Amniotic stem cell (primary cell): ENCODE measurements around the gene FSTL3.
"Not testable (repeated sequence)": the region's sequence is repeated elsewhere in the genome, so short reads cannot be mapped to it uniquely, and the experiment has no call there.

Experiments
- DNase-seq: peaks from one replicate; lab custom pipeline; 2025; lab: John Stamatoyannopoulos, UW

Gene FSTL3

DNA sequence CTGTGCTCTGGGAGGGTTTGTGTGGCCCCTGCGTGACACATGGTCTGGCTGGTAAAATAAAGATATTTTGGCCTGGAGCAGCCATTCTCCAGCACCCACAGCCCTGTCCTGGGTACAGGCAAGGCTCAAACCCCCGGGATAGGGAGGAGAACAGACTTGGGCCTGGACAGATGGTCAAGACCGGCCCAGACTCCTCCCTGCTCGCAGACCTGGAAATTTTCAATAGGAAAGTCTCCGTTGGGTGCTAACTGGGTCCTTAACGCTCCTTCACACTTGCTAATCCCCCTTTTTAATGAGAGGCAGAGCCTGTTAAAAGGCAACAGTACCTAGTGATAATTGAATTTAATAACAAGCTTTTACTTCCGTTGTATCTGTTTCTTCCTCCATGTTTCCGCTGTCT, 35.1 kb downstream of the FSTL3 start:
- DNase-seq: no peak

DNA sequence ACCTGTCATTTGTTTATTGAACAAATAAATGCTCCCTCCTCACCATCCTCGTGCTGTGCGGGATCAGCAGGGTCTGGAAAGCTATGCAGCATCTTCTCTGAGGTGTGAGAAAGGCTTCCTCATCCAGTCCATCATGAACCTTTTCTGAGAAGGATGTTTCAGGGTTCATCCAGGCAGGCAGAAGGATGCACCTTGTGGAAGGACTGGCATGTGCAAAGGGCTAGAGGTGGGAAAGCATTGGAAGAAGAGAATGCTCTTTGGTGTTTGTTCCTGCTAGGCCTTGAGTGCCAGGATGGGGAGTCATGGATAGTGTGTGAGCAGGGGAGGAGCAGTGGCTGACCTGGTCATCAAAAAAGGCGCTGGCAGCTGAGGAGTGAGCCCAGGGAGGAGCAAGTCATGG, 39.2 kb downstream of the FSTL3 start:
- no peak for DNase-seq

DNA sequence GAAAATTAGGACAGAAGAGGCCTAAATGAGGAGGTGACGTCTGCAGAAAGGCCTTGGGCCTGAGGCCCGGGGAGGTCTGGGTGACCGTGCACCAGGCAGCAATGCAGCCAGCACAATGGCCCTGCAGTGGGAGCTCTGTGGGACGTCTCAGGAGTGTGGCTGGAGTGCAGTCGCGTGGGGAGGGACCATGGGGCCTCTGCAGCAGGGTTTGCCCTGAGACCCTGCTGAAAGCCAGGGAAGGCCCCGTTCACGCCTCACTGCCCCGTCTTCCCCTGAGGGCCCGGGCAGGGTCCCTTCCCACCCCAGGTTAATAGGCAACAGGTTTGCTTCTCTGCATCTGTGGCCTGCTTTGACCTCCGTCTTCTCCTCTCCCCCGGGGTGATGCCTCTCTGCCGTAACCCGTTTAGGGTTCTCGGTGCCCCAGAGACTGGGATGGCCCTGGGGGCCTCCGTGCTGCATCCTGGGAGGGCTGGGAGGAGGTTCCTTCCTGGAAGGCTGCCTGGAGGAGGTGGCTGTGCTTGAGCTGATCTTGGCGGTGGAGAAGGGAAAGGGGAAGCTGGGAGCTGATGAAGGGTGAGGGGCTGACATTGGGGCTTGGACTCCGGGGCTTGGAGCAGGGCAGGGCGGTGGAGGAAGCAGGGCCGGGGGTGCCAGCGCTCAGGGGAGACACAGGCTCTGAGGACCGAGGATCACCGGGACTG, 42.2 kb downstream of the FSTL3 start:
- no peak for DNase-seq

GRCh38 chr19:718991-719512, 42.9 kb downstream of the FSTL3 start:
- no peak for DNase-seq

DNA sequence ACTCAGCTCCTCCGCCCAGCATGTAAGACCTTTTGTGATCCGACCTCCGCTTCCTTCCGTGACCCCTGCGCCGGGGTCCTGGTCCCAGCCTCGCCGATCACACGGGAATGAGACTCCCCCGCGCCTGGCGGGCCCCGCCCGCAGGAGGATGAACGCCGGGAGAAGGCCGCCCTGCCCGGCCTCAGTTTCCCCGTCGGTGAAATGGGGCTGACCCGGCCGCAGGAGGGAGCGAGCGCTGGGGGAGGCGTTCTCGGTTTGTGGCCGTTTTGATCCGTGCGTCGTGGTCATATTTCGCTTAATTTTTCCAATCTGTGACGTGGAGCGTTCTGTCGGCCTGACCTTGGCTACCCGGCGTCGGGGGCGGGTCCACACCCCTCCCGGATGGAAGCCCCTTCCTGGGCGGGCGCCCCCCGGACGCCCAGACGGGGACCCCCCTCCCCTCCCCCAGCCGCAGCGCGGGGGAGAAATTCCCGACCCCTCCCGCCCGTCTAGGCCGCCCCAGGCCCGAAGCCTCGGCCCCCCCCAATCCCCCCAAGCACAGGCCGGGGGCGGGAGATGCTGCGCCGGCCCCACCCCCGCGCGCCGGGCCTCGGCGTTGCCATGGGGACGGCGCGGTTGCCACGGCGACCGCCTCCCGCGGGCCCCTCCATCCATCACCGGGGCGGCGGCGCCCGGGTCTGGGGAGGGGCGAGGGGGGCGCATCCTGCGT, 43.6 kb downstream of the FSTL3 start:
- no peak for DNase-seq

- no peak for DNase-seq
Measured at GRCh38 chr19:720345-721160, 44.4 kb downstream of the FSTL3 start.

DNA sequence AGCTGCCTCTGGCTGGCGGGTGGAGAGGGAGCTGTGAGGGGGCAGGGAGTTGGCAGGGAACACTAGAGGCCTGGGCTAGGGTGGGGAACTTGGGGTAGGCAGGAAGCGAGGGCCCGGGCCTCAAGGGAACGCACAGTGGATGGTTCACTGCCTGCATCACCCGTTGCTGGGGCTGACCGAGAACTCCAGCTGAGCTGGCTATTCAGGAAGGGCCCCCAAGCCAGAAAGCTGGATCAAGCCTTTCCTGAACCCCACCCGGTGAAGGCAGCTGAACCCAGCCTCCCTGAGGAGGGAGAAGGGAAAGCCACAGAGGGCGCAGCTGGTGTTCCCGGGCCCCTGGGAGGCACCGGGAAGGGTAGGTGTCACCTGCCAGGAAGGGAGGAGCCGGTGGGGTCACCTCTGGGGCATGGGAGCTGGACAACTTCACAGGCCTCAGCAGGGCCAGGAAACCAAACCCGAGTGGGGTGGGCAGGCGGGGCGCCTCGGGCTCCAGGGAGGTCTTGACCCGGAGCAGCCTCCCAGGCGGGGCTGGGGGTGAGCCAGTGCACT, 46.4 kb downstream of the FSTL3 start:
- no peak for DNase-seq

DNA sequence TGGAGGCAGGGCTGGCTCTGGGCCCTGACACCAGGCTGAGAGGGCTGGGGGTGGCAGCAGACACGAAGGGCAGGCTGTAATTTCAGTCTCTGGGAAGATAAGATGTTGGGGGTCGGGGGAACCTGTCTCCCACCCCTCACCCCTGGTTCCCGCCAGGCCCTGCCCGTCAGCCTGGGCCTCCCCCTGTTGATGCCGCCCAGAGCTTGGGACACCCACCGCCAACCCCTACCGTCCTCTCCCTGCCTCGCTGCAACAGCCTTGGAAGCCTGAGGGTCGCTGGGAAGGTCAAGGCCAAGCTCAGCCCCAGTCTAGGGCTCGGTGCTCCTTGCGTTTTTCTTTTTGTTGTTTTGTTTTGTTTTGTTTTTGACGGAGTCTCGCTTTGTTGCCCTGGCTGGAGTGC, 47.1 kb downstream of the FSTL3 start:
- DNase-seq: no peak

DNA sequence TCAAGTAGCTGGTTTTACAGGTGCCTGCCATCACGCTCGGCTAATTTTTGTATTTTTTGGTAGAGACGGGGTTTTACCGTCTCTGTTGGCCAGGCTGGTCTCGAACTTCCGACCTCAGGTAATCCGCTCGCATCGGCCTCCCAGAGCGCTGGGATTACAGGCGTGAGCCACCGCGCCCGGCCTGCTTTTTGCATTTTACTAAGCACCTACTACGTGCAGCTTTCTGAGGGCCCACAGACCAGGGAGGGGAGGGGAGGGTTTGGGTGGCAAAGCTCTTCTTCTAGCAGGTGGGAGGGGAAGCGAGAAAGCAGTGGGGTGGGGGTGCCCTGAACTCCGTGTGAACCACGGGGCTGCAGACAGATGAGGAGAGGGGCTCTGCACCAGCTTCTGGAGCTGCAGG, 47.5 kb downstream of the FSTL3 start:
- DNase-seq: no peak

DNA sequence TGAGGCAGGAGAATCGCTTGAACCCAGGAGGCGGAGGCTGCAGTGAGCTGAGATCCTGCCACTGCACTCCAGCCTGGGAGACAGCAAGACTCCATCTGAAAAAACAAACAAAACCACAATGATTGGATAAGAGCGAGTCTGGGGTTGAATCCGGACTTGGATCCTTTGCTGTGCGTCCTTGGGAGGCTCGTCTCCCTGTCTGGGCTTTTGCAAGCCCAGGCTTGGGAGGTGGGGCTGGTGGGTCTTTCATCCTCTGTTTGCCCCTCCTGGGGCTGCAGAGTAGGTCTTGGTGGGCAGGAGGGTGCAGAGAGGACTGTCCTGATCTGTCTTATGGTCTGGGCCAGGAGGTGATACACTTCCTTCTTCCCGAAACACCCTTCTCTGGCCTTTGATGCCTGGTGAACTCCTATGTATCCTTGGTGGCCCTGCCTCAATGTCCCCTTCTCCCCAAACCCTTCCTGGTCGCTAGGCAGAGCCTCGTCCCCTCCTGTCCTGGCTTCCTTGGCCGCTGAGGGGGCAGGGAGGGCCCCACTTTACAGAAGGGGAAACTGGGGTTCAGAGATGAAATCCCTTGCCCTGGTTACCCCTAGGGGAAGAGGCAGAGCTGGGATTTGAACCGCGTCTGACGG, 49.4 kb downstream of the FSTL3 start:
- no peak for DNase-seq

GRCh38 chr19:726993-727956, 51.1 kb downstream of the FSTL3 start:
- no peak for DNase-seq

DNA sequence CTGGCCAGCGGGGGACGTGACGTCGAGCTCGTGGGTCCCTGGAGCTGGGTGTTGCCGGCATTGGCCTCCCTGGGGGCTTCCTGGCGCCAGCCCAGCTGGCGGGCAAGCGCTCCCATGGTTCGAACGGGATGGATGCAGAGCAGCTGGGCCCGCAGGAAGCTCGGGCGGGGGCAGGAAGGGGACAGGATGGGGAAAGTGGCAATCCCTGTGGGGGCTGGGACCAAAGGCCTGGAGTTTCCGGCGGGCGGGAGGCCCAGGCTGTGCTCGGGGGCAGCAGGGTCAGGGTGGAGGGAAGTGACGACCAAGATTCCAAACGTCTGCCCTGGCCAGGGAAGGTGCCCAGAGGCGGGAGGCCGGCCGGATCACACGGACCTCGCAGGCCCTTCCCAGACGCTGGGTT, 51.8 kb downstream of the FSTL3 start:
- no peak for DNase-seq

GRCh38 chr19:729564-729963, 53.4 kb downstream of the FSTL3 start:
- not testable (repeated sequence) for DNase-seq

DNA sequence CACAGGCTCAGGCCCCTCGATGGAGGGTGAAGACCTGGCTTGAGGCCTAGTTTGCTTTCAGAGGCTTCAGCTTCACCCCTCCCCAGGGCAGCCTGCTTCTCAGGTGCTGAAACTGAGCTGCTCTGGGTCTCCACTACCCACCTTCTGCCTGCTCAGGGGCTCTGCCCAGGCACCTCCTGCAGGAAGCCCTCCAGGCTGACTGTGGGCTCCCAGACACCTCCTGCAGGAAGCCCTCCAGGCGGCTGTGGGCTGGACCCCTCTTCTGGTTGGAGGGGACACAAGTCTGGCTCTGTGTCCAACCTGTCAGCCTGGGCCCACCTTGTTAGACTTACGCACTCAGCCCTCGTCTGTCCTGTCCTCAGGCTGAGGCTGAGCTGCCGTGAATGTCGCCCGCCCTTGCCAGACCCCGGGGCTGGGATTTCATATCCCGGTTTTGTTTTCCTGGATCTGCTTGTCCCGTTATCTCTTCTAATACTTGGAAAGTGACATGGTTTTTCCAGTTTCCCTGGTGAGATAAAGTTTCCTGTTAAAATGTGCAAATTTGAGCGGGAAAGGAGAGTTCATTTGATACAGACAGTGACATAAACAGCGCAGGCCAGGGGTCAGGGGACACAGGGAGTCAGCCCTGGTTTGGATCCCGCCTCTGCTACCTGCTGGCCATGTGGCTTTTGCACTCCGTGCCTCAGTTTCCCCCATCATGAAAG, 53.9 kb downstream of the FSTL3 start:
- no peak for DNase-seq

DNA sequence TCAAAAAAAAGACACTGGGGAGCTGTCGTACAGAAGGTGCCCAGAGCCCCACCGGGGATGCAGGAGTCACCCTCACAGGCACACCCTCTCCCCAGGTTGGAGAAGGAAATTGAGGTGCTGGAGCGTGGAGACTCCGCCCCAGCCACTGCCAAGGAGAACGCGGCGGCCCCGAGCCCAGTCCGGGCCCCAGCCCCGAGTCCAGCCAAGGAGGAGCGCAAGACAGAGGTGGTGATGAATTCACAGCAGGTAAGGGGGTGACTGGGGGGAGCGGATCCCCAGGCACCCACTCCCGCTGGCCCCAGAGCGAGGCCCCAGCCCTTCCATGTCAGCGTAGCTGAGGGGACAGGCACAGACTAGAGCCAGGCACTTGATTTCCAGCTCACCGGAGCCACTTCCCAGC, 54.8 kb downstream of the FSTL3 start:
- DNase-seq: no peak

DNA sequence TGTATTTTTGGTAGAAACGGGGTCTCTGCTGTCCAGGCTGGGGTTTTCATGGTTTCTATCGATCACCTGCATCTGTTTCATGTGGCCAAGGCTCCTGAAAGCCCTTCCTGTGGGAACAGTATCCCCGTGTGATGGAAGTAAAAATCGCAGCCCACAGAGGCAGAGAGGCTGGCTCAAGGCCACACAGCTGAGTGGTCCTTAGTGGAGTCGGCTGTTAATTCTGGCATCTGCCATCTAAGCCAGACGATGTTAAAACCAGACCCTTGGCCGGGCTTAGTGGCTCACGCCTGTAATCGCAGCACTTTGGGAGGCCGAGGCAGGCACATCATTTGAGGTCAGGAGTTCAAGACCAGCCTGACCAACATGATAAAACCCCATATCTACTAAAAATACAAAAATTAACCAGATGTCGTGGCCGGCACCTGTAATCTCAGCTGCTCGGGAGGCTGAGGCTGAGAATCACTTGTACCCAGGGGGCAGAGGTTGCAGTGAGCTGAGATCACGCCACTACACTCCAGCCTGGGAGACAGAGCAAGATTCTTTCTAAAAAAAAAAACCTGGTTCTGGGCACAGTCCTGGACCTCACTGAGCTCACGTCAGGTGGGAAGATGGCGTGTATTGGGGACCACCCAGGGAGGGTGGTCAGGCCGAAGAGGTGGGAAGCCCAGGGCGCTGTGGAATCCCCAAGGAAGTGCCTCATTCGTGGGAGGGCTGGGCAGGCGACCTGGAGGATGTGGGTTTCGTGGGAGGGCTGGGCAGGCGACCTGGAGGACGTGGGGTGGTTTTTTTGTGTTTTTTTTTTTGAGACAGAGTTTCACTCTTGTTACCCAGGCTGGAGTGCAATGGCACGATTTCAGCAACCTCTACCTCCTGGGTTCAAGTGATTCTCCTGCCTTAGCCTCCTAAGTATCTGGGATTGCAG, 56.2 kb downstream of the FSTL3 start:
- no peak for DNase-seq
